ENCODE measurements around the gene NHERF2.

DNA sequence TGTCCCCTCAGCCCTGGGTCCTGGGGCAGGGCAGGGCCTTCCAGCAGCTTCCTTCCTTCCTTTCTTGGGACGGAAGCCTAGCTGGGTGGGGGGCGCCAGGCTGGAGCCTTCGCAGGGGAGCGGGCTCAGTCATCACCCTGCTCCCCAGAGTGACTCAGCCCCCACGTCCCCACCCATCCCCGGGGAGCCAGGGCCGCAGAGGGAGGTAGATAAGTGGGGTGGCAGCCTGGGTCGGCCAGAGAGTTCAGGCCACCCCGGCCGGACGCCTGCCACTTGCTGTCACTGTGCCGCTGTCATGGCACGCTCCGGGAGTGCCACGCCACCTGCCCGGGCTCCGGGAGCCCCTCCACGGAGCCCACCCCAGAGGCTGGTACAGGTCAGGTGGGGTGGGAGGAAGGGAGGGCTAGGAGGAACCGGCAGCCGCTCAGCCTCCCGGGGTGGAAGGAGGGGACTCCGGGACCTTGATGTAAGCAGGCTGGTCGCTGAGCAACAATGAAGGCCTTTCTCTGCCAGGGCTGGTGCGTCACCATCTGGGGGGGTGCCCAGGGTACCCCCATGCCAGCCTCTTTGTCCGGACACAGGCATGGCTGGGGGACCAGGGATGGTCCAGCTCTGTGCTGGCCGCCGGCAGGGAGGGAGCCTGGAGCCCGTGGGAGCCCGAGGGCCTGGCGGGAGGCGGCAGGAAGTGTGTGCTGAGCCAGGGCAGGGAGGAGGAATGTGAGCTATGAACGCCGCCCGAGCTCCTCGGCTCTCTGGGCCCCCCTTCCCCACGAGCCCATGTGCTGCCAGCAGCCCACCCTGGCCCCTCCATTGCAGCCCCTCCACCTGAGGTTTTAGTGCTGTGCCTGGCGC is 6.6 kb downstream of the NHERF2 start:
- TF ChIP-seq, protein P1, sequence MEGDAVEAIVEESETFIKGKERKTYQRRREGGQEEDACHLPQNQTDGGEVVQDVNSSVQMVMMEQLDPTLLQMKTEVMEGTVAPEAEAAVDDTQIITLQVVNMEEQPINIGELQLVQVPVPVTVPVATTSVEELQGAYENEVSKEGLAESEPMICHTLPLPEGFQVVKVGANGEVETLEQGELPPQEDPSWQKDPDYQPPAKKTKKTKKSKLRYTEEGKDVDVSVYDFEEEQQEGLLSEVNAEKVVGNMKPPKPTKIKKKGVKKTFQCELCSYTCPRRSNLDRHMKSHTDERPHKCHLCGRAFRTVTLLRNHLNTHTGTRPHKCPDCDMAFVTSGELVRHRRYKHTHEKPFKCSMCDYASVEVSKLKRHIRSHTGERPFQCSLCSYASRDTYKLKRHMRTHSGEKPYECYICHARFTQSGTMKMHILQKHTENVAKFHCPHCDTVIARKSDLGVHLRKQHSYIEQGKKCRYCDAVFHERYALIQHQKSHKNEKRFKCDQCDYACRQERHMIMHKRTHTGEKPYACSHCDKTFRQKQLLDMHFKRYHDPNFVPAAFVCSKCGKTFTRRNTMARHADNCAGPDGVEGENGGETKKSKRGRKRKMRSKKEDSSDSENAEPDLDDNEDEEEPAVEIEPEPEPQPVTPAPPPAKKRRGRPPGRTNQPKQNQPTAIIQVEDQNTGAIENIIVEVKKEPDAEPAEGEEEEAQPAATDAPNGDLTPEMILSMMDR (IDR thresholded peaks at IDR 0.05) = no peak
- TF ChIP-seq POLR2AphosphoS5 (IDR thresholded peaks at IDR 0.05; ENCODE audit: low read depth, low read length) (no peak), REST (IDR thresholded peaks at IDR 0.05; ENCODE audit: insufficient read depth in 1 of 2, low read depth in 2 of 2, low read length in 1 of 2) (no peak), TCF7L2 (IDR thresholded peaks at IDR 0.05; ENCODE audit: low read depth, low read length) (no peak)

All from Panc1 (cell line).